Mesendoderm (in vitro differentiated cells): ENCODE measurements around the gene WDR47.
"Not testable (repeated sequence)": the region's sequence is repeated elsewhere in the genome, so short reads cannot be mapped to it uniquely, and the experiment has no call there.

Experiments
- DNase-seq: peaks from one replicate; pipeline ENCODE4 v3.0.0; 2013
- H2AK5ac ChIP-seq: 2 replicates; pipeline ENCODE4 v1.6.1; 2013; ENCODE audit warnings: low read length, inconsistent platforms
- H2BK120ac ChIP-seq: 2 replicates; pipeline ENCODE4 v1.6.1; 2013; ENCODE audit warnings: low read depth, mild to moderate bottlenecking, low read length, moderate library complexity, mixed read lengths
- H2BK15ac ChIP-seq: replicated peaks from 2 replicates; pipeline ENCODE4 v1.6.1; 2013; ENCODE audit warnings: low read depth, mild to moderate bottlenecking, moderate library complexity
- H2BK5ac ChIP-seq: 2 replicates; pipeline ENCODE4 v1.6.1; 2013; ENCODE audit warnings: low read length, inconsistent platforms
- H3K18ac ChIP-seq: 2 replicates; pipeline ENCODE4 v1.6.1; 2013; ENCODE audit warnings: mild to moderate bottlenecking, low read length, mixed read lengths
- H3K23ac ChIP-seq: one replicate; pipeline ENCODE4 v1.6.1; 2013; ENCODE audit warnings: low read length
- H3K27ac ChIP-seq: 2 replicates; pipeline ENCODE4 v1.5.1; 2013; ENCODE audit warnings: low read depth, mild to moderate bottlenecking, inconsistent platforms, low read length, moderate library complexity
- H3K27me3 ChIP-seq: 2 replicates; pipeline ENCODE4 v1.6.1; 2013; ENCODE audit warnings: low read length, control low read depth, mild to moderate bottlenecking, inconsistent platforms; ENCODE audit not compliant: insufficient read depth, poor library complexity
- H3K36me3 ChIP-seq: 2 replicates; pipeline ENCODE4 v1.6.1; 2013; ENCODE audit warnings: low read length, inconsistent platforms; ENCODE audit not compliant: control insufficient read depth, insufficient read depth
- H3K4ac ChIP-seq: one replicate; pipeline ENCODE4 v1.6.1; 2013; ENCODE audit warnings: low read depth, mild to moderate bottlenecking, low read length, moderate library complexity
- H3K4me1 ChIP-seq: 2 replicates; pipeline ENCODE4 v1.6.1; 2013; ENCODE audit warnings: low read depth, low read length, inconsistent platforms; ENCODE audit not compliant: control insufficient read depth
- H3K4me2 ChIP-seq: 2 replicates; pipeline ENCODE4 v1.6.1; 2013; ENCODE audit warnings: low read length
- H3K4me3 ChIP-seq: 2 replicates; pipeline ENCODE4 v1.5.1; 2013; ENCODE audit warnings: mild to moderate bottlenecking, low read length
- H3K56ac ChIP-seq: one replicate; pipeline ENCODE4 v1.6.1; 2013; ENCODE audit warnings: low read length
- H3K79me1 ChIP-seq: 2 replicates; pipeline ENCODE4 v1.6.1; 2013; ENCODE audit warnings: low read length, inconsistent platforms
- H3K79me2 ChIP-seq: 2 replicates; pipeline ENCODE4 v1.6.1; 2013; ENCODE audit warnings: mild to moderate bottlenecking, low read length; ENCODE audit not compliant: control insufficient read depth, insufficient read depth
- H3K9ac ChIP-seq: 2 replicates; pipeline ENCODE4 v1.6.1; 2013; ENCODE audit warnings: low read length, inconsistent platforms
- H4K5ac ChIP-seq: one replicate; pipeline ENCODE4 v1.6.1; 2013; ENCODE audit warnings: low read length
- H4K8ac ChIP-seq: one replicate; pipeline ENCODE4 v1.6.1; 2013; ENCODE audit warnings: low read depth, mild to moderate bottlenecking, control low read depth, low read length, moderate library complexity
- WGBS: extraction: QIAGEN DNeasy Blood & Tissue Kit; methylation state at CpG from one replicate; pipeline ENCODE4 v1.1.7; 2013; ENCODE audit warnings: low lambda C conversion rate, missing lambda C conversion rate; ENCODE audit not compliant: insufficient coverage; ENCODE audit errors: extremely low coverage; 5-methylcytosine and 5-hydroxymethylcytosine counted together

Gene WDR47

DNA sequence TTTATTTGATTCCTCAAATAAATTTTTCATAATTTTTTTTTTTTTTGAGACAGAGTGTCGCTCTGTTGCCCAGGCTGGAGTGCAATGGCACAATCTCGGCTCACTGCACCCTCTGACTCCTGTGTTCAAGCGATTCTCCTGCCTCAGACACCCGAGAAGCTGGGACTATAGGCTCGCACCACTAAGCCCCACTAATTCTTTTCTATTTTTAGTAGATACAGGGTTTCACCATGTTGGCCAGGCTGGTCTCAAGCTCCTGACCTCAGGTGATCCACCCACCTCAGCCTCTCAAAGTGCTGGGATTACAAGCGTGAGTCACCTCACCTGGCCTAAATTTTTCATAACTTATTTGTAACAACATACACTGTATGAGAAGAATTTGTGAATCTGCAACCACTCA, 24.2 kb downstream of the WDR47 start:
- not testable (repeated sequence) for H3K56ac ChIP-seq, H2BK5ac ChIP-seq, H3K4me2 ChIP-seq, H4K8ac ChIP-seq, H3K27ac ChIP-seq, H3K4me1 ChIP-seq, H2BK120ac ChIP-seq, H3K79me1 ChIP-seq, H3K18ac ChIP-seq, H2BK15ac ChIP-seq, DNase-seq, H4K5ac ChIP-seq, H3K79me2 ChIP-seq, H3K4ac ChIP-seq, H3K9ac ChIP-seq, H3K36me3 ChIP-seq, H2AK5ac ChIP-seq, H3K4me3 ChIP-seq, H3K23ac ChIP-seq, H3K27me3 ChIP-seq
- WGBS = no CpG with 5 or more reads among the region's 6 CpGs

DNA sequence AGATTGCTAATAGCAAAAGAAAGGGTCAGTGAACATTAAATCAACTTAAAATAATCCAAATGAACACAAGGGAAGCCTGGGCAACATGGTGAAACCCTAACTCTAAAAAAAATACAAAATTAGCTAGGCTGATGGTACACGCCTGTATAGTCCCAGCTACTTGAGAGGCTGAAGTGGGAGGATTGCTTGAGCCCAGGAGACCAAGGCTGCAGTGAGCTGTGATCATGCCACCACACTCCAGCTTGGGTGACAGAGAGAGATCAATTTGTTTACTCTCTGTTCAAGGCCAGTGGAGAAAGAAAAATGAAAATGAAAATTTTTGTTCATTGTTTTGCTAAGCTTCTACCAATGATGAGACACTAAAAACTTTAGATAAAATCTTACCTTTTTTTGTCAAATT, 24.8 kb downstream of the WDR47 start:
- Histone ChIP-seq H3K18ac (no peak overlapping the region), H4K5ac (no peak overlapping the region), H2BK15ac (no peak overlapping the region), H3K4ac (no peak overlapping the region), H3K36me3 (no peaks in the 10 kb centered on the region), H3K79me2 (no peaks in the 10 kb centered on the region), H3K4me2 (no peak overlapping the region), H3K4me1 (no peaks in the 10 kb centered on the region), H2BK120ac (no peak overlapping the region), H3K27me3 (no peaks in the 10 kb centered on the region), H3K79me1 (no peaks in the 10 kb centered on the region), H3K23ac (no peak overlapping the region), H3K27ac (no peak overlapping the region), H2BK5ac (no peak overlapping the region), H3K9ac (no peak overlapping the region), H2AK5ac (no peak overlapping the region), H3K4me3 (no peak overlapping the region), H3K56ac (no peak overlapping the region), H4K8ac (no peak overlapping the region)
- WGBS = no CpG with 5 or more reads among the region's 1 CpG
- no peak for DNase-seq

DNA sequence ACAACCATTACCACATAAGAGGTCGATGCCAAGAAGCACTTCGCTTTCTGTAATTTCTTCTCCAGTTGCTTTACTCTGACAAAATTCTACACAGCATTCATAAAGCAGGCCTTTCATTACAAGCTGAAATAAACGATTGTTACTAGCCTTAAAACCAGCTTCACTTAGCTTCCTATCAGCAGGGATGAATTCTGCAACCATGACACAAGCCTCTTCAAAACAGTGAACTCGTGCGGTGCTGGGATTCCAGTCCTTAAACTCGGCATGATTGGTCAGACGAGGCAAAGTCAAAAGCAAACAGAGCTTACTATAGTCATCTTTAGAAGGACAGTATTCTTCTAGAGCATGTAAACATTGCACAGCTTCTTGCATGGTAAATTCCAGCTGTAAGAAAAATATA, 30.6 kb downstream of the WDR47 start:
- Histone ChIP-seq H2AK5ac (no peak overlapping the region), H3K4me2 (no peak overlapping the region), H3K18ac (no peak overlapping the region), H3K27ac (no peak overlapping the region), H3K27me3 (no peaks in the 10 kb centered on the region), H2BK5ac (no peak overlapping the region), H2BK15ac (no peak overlapping the region), H3K4ac (no peak overlapping the region), H3K4me1 (no peaks in the 10 kb centered on the region), H3K9ac (no peak overlapping the region), H3K4me3 (no peak overlapping the region), H3K23ac (no peak overlapping the region), H4K5ac (no peak overlapping the region), H4K8ac (no peak overlapping the region), H3K79me1 (no peaks in the 10 kb centered on the region), H2BK120ac (no peak overlapping the region), H3K79me2 (no peaks in the 10 kb centered on the region), H3K36me3 (peaks cover 3% of the 10 kb centered on the region), H3K56ac (no peak overlapping the region)
- no peak for DNase-seq
- no CpG with 5 or more reads among the region's 7 CpGs for WGBS

DNA sequence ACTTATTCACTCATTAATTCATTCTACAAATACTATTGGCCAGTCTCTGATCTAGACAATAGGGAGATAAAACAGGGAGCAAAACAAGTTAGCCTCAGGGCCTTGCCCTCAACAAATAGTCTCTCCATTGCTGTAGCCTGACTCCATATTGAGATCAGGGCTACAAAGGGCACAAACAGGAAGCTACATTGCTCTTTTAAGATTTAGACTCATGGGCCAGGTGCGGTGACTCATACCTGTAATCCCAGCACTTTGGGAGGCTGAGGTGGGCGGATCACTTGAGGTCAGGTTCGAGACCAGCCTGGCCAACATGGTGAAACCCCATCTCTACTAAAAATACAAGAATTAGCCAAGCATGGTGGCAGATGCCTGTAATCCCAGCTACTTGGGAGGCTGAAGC, 45.3 kb downstream of the WDR47 start:
- H3K4me1 ChIP-seq, H3K4me3 ChIP-seq, H3K27ac ChIP-seq, H3K79me2 ChIP-seq, H3K9ac ChIP-seq, H4K5ac ChIP-seq, H2BK15ac ChIP-seq, H3K18ac ChIP-seq, H3K79me1 ChIP-seq, H3K4ac ChIP-seq, H2BK120ac ChIP-seq, H2AK5ac ChIP-seq, H3K23ac ChIP-seq, H4K8ac ChIP-seq, H3K56ac ChIP-seq, H2BK5ac ChIP-seq, H3K36me3 ChIP-seq, H3K4me2 ChIP-seq, H3K27me3 ChIP-seq: not testable (repeated sequence)
- no CpG with 5 or more reads among the region's 3 CpGs for WGBS
- peak; percentile 1 for DNase-seq

DNA sequence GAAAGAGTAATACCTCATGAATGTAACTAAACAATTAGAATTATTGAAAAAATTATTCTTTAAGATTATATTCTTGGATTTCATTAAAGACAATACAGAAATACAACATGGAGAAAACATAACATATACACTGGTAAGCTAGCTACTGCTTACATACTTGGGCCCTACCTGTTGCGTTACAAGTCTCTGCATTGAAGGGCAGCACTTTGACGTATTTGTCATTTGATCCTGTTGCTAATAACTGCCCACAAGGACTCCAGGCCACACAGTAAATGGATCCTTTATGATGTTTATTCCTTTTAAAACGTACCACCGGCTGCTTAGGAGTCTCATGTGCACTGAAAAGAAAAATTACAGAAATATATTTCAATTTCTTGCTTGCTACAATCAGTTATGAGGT, 58.8 kb downstream of the WDR47 start:
- Histone ChIP-seq H3K4me3 (no peak overlapping the region), H4K5ac (no peak overlapping the region), H3K4ac (no peak overlapping the region), H2BK5ac (no peak overlapping the region), H3K4me1 (no peaks in the 10 kb centered on the region), H3K79me1 (no peaks in the 10 kb centered on the region), H3K9ac (no peak overlapping the region), H3K36me3 (no peaks in the 10 kb centered on the region), H3K18ac (no peak overlapping the region), H2BK15ac (no peak overlapping the region), H2AK5ac (no peak overlapping the region), H3K4me2 (no peak overlapping the region), H4K8ac (no peak overlapping the region), H3K23ac (no peak overlapping the region), H3K27ac (no peak overlapping the region), H3K79me2 (no peaks in the 10 kb centered on the region), H3K27me3 (no peaks in the 10 kb centered on the region), H3K56ac (no peak overlapping the region), H2BK120ac (no peak overlapping the region)
- DNase-seq = no peak
- WGBS = no CpG with 5 or more reads among the region's 4 CpGs

DNA sequence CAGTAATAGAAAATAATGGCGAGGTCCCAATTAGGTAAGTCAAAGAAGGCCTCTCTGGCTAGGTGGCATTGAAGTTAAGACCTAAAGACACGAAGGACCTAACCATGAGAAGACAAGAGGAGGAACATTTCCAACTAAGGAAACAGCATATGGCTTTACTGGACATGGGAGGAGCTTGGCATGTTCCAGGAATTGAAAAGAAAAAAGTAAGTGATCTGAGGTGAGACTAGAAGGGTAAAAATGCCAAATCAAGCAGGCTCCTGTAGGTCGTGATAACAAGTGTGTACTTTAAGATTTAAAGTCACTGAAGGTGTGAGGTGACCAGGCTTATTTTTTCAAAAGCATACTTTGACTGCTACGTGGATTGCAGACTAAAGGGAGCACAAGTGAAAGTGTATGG, 65.2 kb downstream of the WDR47 start:
- no CpG with 5 or more reads among the region's 4 CpGs for WGBS
- no peaks in the 10 kb centered on the region for H3K36me3 ChIP-seq
- H3K27ac ChIP-seq = no peak overlapping the region

More for the DNA sequence above, 65.2 kb downstream of the WDR47 start:
- no peaks in the 10 kb centered on the region for H3K4me1 ChIP-seq
- no peak overlapping the region for H4K8ac ChIP-seq
- no peaks in the 10 kb centered on the region for H3K79me1 ChIP-seq
- no peak overlapping the region for H3K18ac ChIP-seq
- H3K79me2 ChIP-seq = no peaks in the 10 kb centered on the region
- H3K27me3 ChIP-seq = no peaks in the 10 kb centered on the region
- no peak overlapping the region for H3K56ac ChIP-seq
- H4K5ac ChIP-seq = no peak overlapping the region
- no peak overlapping the region for H3K23ac ChIP-seq
- no peak overlapping the region for H3K4me2 ChIP-seq
- H2AK5ac ChIP-seq = no peak overlapping the region
- H3K9ac ChIP-seq = no peak overlapping the region
- H2BK15ac ChIP-seq = no peak overlapping the region
- no peak overlapping the region for H2BK5ac ChIP-seq
- no peak for DNase-seq
- H3K4me3 ChIP-seq = no peak overlapping the region
- no peak overlapping the region for H2BK120ac ChIP-seq
- H3K4ac ChIP-seq = no peak overlapping the region
